Myocyte (in vitro differentiated cells): Measurements from ENCODE around the gene TLN1. TPM values are rescaled to one million over a fixed set of nuclear protein-coding genes. Genes with fewer than 3 reads are reported as not detected.

Experiments
- DNase-seq: peaks from one replicate; pipeline ENCODE4 v3.0.0-alpha.2; 2012; ENCODE audit warnings: low read depth
- total RNA-seq: library from RNA; depleted of rRNA; stranded (reverse); fragments of >200 nt; gene quantifications from 2 replicates; pipeline ENCODE4 v1.2.3, GENCODE V29; 2014

Gene TLN1
- total RNA-seq, 1 donor from 2014 or later: 219 TPM

DNA sequence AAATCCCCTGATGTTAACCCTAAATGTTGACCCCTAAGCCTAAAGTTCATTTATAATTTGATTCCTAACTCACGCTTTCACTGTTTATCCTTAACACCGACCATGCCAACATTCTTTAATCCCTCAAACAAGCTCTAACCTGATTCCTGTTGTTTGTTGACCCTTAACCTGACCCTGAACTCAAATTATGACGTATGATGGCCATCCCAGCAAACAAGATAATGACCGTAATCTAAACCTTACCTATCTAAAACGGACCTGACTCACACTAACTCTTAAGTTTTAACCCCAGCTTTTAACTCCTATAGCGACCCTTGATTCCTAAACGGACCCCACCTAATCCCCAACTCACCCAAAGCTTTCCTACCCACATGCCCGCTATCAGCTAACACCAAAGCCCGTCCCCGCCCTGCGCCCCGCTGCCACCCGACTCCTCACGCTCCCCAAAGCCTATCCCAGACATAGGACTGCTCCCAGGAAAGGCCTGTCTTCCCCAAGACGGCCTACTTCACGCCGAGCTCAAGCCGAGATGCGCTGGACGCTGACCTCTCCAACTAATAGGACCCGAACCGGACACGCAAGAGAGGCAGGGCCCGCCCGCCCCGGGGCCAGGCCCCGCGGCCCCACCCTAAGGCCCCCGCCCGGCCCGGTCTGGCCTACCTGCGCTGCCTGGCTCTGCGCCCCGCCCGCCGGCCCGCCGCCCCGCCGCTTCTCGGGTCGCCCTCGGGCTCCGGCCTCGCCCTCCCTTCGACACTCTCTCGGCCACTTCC is 395 bp downstream of the TLN1 start:
- no peak for DNase-seq

DNA sequence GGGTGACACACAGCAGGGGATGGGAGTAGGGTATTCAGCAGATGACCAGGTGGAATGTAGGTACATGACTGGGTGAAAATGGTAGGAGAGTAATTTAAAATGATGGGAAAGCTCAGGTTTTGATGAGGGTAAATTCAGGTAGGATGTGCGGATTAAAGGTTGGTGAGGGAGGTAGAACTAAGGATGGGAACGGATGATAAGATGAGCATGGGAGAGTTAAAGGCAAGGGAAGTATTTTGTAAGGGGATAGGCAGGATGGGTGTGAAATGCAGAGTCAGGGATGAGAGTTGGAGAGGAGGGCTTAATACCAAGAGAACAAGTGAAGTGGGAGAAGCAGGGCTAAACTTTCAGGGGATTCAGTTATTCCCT is 1.5 kb downstream of the TLN1 start:
- no peak for DNase-seq

GRCh38 chr9:35729700-35730485 is 2.1 kb downstream of the TLN1 start:
- peak; percentile 94 for DNase-seq

- no peak for DNase-seq
Measured at GRCh38 chr9:35729101-35729500, 2.9 kb downstream of the TLN1 start.

GRCh38 chr9:35728041-35728971 is 3.7 kb downstream of the TLN1 start:
- peak; percentile 94 for DNase-seq

DNA sequence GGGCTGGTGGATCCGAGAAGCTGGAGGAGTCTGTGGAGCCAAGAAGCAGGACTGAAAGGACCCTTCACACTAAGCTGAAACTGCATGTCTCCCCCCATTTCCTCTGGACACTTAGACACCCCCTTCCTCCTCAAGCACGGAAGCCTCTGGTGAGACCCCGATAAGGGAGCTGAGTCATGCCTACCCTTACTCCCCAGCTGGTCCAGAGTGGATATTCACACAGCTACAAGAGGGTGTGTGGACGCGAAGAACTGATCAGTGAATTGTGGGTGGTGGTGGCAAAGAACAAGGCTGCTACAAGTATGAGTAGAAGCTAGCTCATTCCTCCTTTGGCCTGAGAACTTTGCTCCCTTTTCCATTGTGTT is 4.3 kb downstream of the TLN1 start:
- DNase-seq: no peak

DNA sequence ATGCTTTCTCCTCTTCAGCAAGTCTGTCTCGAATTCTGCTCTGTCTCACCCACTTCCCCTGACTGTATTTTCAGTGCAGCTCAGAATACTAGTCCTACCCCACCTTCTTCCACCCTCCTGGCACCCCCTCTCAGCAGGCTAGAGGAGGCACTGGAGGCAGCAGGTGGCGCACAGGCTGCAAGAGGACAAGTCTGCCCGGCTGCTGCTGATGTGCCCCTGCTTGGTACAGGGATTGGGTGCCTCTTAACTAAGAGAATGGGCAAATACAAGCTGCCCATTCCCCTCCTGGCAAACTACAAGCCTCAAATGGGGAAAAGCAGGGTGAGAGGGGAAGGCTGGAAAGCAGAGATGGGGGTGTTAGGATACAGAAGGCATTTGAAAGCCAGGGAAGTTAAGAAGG is 5.1 kb downstream of the TLN1 start:
- peak; percentile 87 for DNase-seq

GRCh38 chr9:35725362-35725761 is 6.6 kb downstream of the TLN1 start:
- no peak for DNase-seq

GRCh38 chr9:35723908-35724307 is 8.1 kb downstream of the TLN1 start:
- no peak for DNase-seq

DNA sequence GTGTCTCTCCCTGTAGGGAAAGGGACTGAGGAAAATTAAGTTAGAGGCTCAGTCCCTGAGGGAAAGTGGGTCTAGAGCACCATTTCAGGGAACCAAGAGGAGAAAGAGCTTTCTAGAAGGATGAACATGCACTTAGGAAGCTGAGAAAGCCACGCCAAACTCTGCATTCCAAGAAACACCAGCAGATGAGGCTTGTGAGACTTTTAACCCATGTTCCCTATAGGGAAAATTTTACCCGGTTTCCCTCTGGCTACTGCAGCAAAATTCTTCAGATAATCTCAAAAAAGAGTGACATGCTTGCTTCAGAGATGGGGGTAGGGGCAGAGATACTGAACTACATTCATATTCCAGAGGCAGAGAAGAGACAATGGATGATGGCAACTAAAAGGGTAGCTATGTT is 8.6 kb downstream of the TLN1 start:
- DNase-seq: no peak

- no peak for DNase-seq
Measured at GRCh38 chr9:35719546-35719945, 12.4 kb downstream of the TLN1 start.

DNA sequence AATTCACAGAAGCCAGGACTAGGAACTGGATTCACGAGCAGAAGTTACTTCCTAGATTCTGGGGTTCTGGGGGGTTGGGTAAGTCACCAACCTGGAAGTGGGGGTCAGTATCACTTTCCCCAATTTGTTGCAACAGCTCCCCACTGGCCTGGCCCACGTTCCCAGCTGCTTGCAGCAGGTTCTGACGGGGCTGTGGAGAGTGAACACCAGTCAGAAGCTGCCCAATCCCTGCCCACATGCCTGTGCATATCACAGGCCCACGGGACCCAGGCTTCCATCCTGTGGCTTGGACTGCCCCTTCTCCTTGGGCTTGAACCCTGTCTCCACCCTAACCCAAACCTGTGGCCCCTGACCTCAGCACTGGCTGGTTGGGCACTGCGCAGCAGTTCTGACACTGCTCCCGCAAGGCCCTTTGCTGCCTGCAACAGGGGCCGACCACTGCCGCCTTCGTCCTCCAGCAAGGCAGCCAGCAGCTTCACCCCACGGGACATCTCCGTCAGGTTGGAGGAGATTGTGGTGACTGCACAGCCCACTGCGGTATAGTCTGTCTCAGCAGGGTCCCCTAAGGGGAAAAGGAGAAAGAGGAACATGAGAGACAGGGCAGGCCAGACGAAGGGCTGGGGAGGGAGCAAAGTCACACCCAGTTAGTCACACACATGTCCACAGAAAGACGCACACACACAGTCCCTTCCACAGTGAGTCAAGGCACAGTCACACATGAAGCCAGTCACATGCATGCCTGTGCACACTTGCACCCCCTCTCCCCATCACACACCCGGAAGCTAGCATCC is 13.1 kb downstream of the TLN1 start:
- DNase-seq: no peak

- peak; percentile 56 for DNase-seq
Measured at GRCh38 chr9:35717132-35717870, 14.7 kb downstream of the TLN1 start.

DNA sequence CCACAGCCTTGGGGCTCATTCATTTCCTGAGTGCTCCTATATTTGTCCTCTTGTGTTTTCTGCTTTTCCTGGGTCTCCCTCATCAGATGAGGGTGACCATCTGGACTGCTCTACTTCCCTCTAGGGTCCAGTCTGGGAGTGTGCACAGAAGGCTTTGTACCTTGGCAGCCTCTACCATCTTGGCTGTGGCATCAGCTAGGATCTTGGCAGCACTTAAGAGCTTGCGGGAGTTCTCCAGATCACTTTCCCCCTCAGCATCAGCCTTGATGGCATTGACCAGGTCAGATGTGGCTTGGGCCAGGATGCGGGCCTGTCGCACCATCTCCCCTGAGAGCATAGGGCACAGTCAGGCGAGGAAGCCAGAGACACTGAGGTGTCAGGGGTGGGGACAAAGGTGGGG is 15.8 kb downstream of the TLN1 start:
- DNase-seq: no peak

- no peak for DNase-seq
Measured at GRCh38 chr9:35714579-35715252, 17.3 kb downstream of the TLN1 start.

- DNase-seq: no peak
Measured at GRCh38 chr9:35714123-35714522, 17.9 kb downstream of the TLN1 start.

DNA sequence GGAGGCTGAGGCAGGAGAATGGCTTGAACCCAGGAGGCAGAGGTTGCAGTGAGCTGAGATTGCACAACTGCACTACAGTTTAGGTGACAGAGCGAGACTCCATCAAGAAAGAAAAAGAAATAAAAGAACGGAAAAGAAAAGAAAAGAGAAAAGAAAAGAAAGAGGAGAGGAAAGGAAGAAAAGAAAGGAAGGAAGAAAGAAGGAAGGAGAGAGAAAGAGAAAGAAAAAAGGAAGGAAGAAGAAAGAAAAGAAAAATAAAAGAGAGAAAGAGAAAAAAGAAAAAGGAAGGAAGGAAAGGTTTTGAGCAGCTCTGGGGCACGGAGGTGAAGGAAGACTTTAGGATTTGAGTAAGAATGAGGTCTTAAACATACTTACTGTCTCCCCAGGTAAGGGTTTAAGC is 18.4 kb downstream of the TLN1 start:
- no peak for DNase-seq

- no peak for DNase-seq
Measured at GRCh38 chr9:35712762-35713400, 19.1 kb downstream of the TLN1 start.
